SK-N-MC (cell line): ENCODE data around the gene TMEM117.

Source experiments
- EZH2 ChIP-seq: fragments of 200-600 bp; sonication (generic); IDR thresholded peaks from one replicate; pipeline ENCODE4 v1.6.1; 2017; ENCODE audit warnings: antibody characterized with exemption
- FOXP2 ChIP-seq: optimal IDR thresholded peaks from 2 replicates; pipeline ENCODE3; 2011; ENCODE audit warnings: mild to moderate bottlenecking, moderate library complexity; ENCODE audit not compliant: insufficient read depth; ENCODE audit errors: extremely low read length, control extremely low read depth
- POLR2AphosphoS5 ChIP-seq: IDR thresholded peaks from 2 replicates; pipeline ENCODE4 v1.6.1; 2012; ENCODE audit warnings: mild to moderate bottlenecking, low read depth, low read length, borderline replicate concordance

GRCh38 chr12:43812057-43812456, 23.8 kb upstream of the TMEM117 start:
- TF ChIP-seq EZH2, result no peak
- no peak for TF ChIP-seq POLR2AphosphoS5
- TF ChIP-seq FOXP2, result no peak
